OCI-LY7 (cell line): ENCODE data around the gene RALGAPA2. TPM values are rescaled to one million over a fixed set of nuclear protein-coding genes. Genes with fewer than 3 reads are reported as not detected.

Experiments used
- BruUV-seq: library from RNA; stranded (reverse); fragments of 400-500 nt; replicated peaks from 2 replicates; lab custom pipeline; 2021; lab: Mats Ljungman, UMichigan
- CTCF ChIA-PET: fragments of 300-600 bp; sonication (Branson Sonifier 250); formaldehyde crosslinking; loops from one replicate; lab custom pipeline; 2022; ENCODE audit warnings: antibody characterized with exemption; ENCODE audit not compliant: unreplicated experiment; lab: Charles Lee
- POLR2A ChIA-PET: fragments of 300-600 bp; sonication (Branson Sonifier 250); formaldehyde crosslinking; loops from one replicate; lab custom pipeline; 2022; ENCODE audit warnings: antibody characterized with exemption; lab: Charles Lee
- DNase-seq: peaks from one replicate; pipeline ENCODE4 v3.0.0-alpha.2; 2015; ENCODE audit warnings: low spot score
- H2AFZ ChIP-seq: fragments of 200-600 bp; sonication (generic), shearing (Covaris generic); 2 replicates; pipeline ENCODE4 v1.6.1; 2014; ENCODE audit warnings: mild to moderate bottlenecking, antibody characterized with exemption, low read length, moderate library complexity
- H3K27ac ChIP-seq: fragments of 200-600 bp; sonication (generic); 2 replicates; pipeline ENCODE4 v1.5.1; 2014; ENCODE audit warnings: mixed run types, low read depth, mild to moderate bottlenecking, moderate library complexity, low read length, inconsistent platforms; ENCODE audit not compliant: poor library complexity, severe bottlenecking
- H3K36me3 ChIP-seq: fragments of 200-600 bp; sonication (generic); 2 replicates; pipeline ENCODE4 v1.6.1; 2014; ENCODE audit warnings: mild to moderate bottlenecking, antibody characterized with exemption, low read length, moderate library complexity, mixed read lengths; ENCODE audit not compliant: insufficient read depth
- H3K4me1 ChIP-seq: fragments of 200-600 bp; sonication (generic); 2 replicates; pipeline ENCODE4 v1.5.1; 2014; ENCODE audit warnings: mild to moderate bottlenecking, low read length; ENCODE audit not compliant: insufficient read depth, poor library complexity, severe bottlenecking
- H3K4me2 ChIP-seq: fragments of 200-600 bp; sonication (generic); 2 replicates; pipeline ENCODE4 v1.6.1; 2014; ENCODE audit warnings: mild to moderate bottlenecking, low read length
- H3K4me3 ChIP-seq: fragments of 200-600 bp; sonication (generic); 2 replicates; pipeline ENCODE4 v1.5.1; 2014; ENCODE audit warnings: mild to moderate bottlenecking, low read depth, low read length; ENCODE audit not compliant: poor library complexity, severe bottlenecking
- H3K79me2 ChIP-seq: fragments of 200-600 bp; sonication (generic); 2 replicates; pipeline ENCODE4 v1.6.1; 2016; ENCODE audit warnings: low read depth, mild to moderate bottlenecking, low read length, moderate library complexity, mixed read lengths; ENCODE audit not compliant: insufficient read depth
- H3K9me2 ChIP-seq: fragments of 200-600 bp; sonication (generic); 2 replicates; pipeline ENCODE4 v1.6.1; 2016; ENCODE audit warnings: mild to moderate bottlenecking, low read length, mixed read lengths; ENCODE audit not compliant: insufficient read depth
- H3K9me3 ChIP-seq: fragments of 200-600 bp; sonication (generic); 2 replicates; pipeline ENCODE4 v1.6.1; 2014; ENCODE audit warnings: mild to moderate bottlenecking, mixed run types, low read length, mixed read lengths
- H4K20me1 ChIP-seq: fragments of 200-600 bp; sonication (generic); 2 replicates; pipeline ENCODE4 v1.6.1; 2014; ENCODE audit warnings: mild to moderate bottlenecking, antibody characterized with exemption, low read length, moderate library complexity, mixed read lengths; ENCODE audit not compliant: insufficient read depth
- CTCF ChIP-seq: fragments of 200-600 bp; sonication (generic); conservative IDR thresholded peaks from 2 replicates; pipeline ENCODE4 v1.5.1; 2014; ENCODE audit warnings: mild to moderate bottlenecking, antibody characterized with exemption, low read length, moderate library complexity, mixed read lengths
- EZH2phosphoT487 ChIP-seq: fragments of 200-600 bp; sonication (generic); IDR thresholded peaks from 2 replicates; pipeline ENCODE4 v1.6.1; 2018; ENCODE audit warnings: low read depth, borderline replicate concordance, mild to moderate bottlenecking, mixed run types, antibody characterized with exemption, low read length, moderate library complexity, mixed read lengths
- intact Hi-C: fragments of 100-400 bp; cut with micrococcal nuclease; formaldehyde crosslinking; loops from one replicate; pipeline ENCODE4 v1.10.0; 2022; ENCODE audit not compliant: unreplicated experiment
- total RNA-seq, 2 experiments: library from RNA; depleted of rRNA in 1 of 2; stranded (reverse); fragments of >200 nt in 1 of 2; shearing (Covaris generic) in 1 of 2; gene quantifications; 2 replicates each; pipeline ENCODE4 v1.2.3, GENCODE V29; 2014 to 2022

RALGAPA2 gene
- total RNA-seq, 2 experiments from 2014 or later, result 9.1 to 17.8 TPM

DNA sequence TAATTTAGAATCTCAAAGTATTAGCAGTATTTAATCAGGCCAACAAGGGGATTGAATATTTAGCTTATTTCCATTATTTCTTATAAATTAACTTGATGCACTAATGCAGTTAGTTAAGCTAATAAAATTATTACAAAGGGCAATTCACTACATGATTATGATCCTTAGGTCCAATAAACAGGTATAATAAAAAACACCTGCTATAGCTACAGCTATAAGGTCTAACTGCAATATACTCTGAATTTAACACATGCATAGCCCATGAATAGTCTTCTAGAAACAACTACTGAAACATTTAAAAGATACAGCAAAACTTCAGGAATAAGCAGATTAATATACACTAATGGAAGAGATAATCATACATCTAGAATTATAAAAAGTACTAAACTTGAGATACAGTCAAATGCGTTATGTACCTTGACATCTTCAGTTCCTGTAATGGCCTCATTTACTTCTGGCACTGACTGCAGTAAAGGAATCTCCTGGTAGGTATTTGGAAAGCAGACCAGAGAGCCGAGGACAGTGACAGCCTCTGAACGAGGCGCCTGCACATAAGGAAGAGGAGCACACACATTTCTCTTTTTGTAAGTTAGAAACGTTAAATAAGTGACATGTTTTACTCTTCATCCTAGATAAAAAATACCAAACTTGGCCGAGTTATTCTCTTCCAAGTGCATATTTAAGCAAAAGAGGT is 176.1 kb downstream of the RALGAPA2 start:
- TF ChIP-seq EZH2phosphoT487, result no peak
- TF ChIP-seq CTCF, result no peak
- no peaks in the 10 kb centered on the region for H3K36me3 ChIP-seq
- no peaks in the 10 kb centered on the region for H3K4me1 ChIP-seq
- H3K9me2 ChIP-seq, result no peaks in the 10 kb centered on the region
- BruUV-seq, result no TSS peak
- DNase-seq, result no peak
- no peak overlapping the region for H3K4me3 ChIP-seq
- ChIA-PET POLR2A (no interaction called here), CTCF (no interaction called here)
- H3K4me2 ChIP-seq, result no peak overlapping the region
- no peaks in the 10 kb centered on the region for H3K9me3 ChIP-seq
- intact Hi-C loops, result no loop called here
- H3K79me2 ChIP-seq, result no peaks in the 10 kb centered on the region
- no peaks in the 10 kb centered on the region for H4K20me1 ChIP-seq
- no peak overlapping the region for H2AFZ ChIP-seq
- H3K27ac ChIP-seq, result no peak overlapping the region

DNA sequence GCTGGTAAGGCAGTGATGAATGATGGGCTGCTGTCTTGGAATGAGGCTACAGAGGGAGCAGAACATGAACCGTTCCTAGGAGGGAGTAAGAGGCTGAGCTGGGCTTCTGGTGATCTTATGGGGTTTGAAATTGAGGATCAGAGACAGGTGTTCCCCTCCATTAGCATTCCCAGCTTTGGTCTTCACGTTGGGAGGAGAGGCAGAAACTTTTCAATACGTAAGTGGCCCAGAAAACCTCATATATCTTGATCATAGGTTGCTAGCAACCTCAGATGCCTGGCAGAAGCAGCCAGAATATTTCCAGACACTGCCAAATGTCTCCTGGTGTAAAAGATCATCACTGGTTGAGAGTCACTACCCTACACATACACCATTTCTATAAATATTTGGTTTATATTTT is 177.4 kb downstream of the RALGAPA2 start:
- Histone ChIP-seq H3K4me3 (no peak overlapping the region), H2AFZ (no peak overlapping the region), H3K79me2 (no peaks in the 10 kb centered on the region), H3K27ac (no peak overlapping the region), H3K4me1 (no peaks in the 10 kb centered on the region), H3K36me3 (no peaks in the 10 kb centered on the region), H3K4me2 (no peak overlapping the region), H3K9me3 (no peaks in the 10 kb centered on the region), H4K20me1 (no peaks in the 10 kb centered on the region), H3K9me2 (no peaks in the 10 kb centered on the region)
- ChIA-PET CTCF (no interaction called here), POLR2A (interaction anchor here (0.6 kb wide), 1 partner anchor 17 kb away, joined by 3 read pairs; no protein-coding TSS in a partner anchor)
- intact Hi-C loops, result no loop called here
- DNase-seq, result no peak
- TF ChIP-seq CTCF, result no peak
- TF ChIP-seq EZH2phosphoT487, result no peak
- no TSS peak for BruUV-seq

DNA sequence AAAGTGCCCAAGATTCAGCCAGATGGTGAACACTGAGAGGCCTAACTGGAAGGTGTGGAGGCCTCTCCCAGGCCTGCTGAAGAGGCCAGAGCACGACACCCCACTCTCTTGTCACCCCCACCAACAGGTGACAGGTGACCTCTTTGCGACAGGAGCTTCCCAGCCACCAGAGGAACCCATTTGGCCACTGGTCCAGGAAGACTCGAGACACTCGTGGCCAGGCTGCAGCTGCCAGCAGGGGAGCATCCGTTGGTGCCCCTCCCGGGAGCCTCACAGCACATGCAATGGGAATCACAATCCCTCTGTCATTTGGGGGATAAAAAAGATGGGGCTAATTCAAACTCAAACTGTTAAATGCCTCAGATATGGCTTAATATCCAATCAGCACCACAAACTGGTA is 181.2 kb downstream of the RALGAPA2 start:
- no TSS peak for BruUV-seq
- no peaks in the 10 kb centered on the region for H3K9me2 ChIP-seq
- no peak overlapping the region for H3K27ac ChIP-seq
- intact Hi-C loops, result no loop called here
- no peak overlapping the region for H3K4me2 ChIP-seq
- TF ChIP-seq CTCF, result no peak
- no peak for TF ChIP-seq EZH2phosphoT487
- POLR2A ChIA-PET, result interaction anchor here (1.2 kb wide), 1 partner anchor 39 kb away, joined by 3 read pairs; no protein-coding TSS in a partner anchor
- H3K4me3 ChIP-seq, result no peak overlapping the region
- no peaks in the 10 kb centered on the region for H3K9me3 ChIP-seq
- no peaks in the 10 kb centered on the region for H3K36me3 ChIP-seq
- DNase-seq, result no peak
- no peaks in the 10 kb centered on the region for H4K20me1 ChIP-seq
- no peaks in the 10 kb centered on the region for H3K79me2 ChIP-seq
- CTCF ChIA-PET, result no interaction called here
- H2AFZ ChIP-seq, result no peak overlapping the region
- no peaks in the 10 kb centered on the region for H3K4me1 ChIP-seq
